Gastroesophageal sphincter (tissue), 3 donors: ENCODE measurements around the gene EVPL.

Experiments
- EP300 ChIP-seq: sonication (generic); formaldehyde crosslinking; IDR thresholded peaks from one replicate; pipeline ENCODE4 v1.6.1; 2017; ENCODE audit warnings: antibody characterized with exemption, mild to moderate bottlenecking
- POLR2A ChIP-seq, 2 donors: fragments of 450-650 bp; IDR thresholded peaks; one replicate each; pipeline ENCODE4 v1.6.1; 2017; ENCODE audit warnings: antibody characterized with exemption in 2 of 2, mild to moderate bottlenecking in 2 of 2, moderate library complexity in 1 of 2
- TF ChIP-seq, protein P1 (sequence below), 4 experiments: fragments of 200-600 bp in 2 of 4; fragments of 450-650 bp in 2 of 4; sonication (generic) in 1 of 4; IDR thresholded peaks; one replicate each; pipeline ENCODE4 v1.5.1; 2017 to 2019; ENCODE audit warnings: antibody characterized with exemption in 4 of 4, mild to moderate bottlenecking in 2 of 4, moderate library complexity in 2 of 4

GRCh38 chr17:76053246-76054111 is 26.4 kb upstream of the EVPL start:
- TF ChIP-seq POLR2A (IDR thresholded peaks at IDR 0.05) (no peak), EP300 (no peak)
- TF ChIP-seq, protein P1, sequence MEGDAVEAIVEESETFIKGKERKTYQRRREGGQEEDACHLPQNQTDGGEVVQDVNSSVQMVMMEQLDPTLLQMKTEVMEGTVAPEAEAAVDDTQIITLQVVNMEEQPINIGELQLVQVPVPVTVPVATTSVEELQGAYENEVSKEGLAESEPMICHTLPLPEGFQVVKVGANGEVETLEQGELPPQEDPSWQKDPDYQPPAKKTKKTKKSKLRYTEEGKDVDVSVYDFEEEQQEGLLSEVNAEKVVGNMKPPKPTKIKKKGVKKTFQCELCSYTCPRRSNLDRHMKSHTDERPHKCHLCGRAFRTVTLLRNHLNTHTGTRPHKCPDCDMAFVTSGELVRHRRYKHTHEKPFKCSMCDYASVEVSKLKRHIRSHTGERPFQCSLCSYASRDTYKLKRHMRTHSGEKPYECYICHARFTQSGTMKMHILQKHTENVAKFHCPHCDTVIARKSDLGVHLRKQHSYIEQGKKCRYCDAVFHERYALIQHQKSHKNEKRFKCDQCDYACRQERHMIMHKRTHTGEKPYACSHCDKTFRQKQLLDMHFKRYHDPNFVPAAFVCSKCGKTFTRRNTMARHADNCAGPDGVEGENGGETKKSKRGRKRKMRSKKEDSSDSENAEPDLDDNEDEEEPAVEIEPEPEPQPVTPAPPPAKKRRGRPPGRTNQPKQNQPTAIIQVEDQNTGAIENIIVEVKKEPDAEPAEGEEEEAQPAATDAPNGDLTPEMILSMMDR (IDR thresholded peaks at IDR 0.05), result no peak
